HepG2 (cell line): ENCODE data around the gene GLRA1. TPM values are rescaled to one million over a fixed set of nuclear protein-coding genes. Genes with fewer than 3 reads are reported as not detected.

ENCODE experiments used
- ATAC-seq: fragments of 200-7000 bp; cut with Tn5 transposase; 3 replicates; pipeline ENCODE4 v1.9.1; 2020; ENCODE audit warnings: mild to moderate bottlenecking, moderate library complexity
- BruUV-seq: library from RNA; stranded (reverse); fragments of 400-500 nt; replicated peaks from 2 replicates; lab custom pipeline; 2021; lab: Mats Ljungman, UMichigan
- CTCF ChIA-PET: fragments of 300-600 bp; formaldehyde crosslinking; extraction: SDS; loops from one replicate; lab custom pipeline; 2021; ENCODE audit warnings: low total read pairs, inconsistent platforms, low intra/inter-chr PET ratio; lab: Yijun Ruan, JAX
- POLR2A ChIA-PET: fragments of 350-600 bp; sonication (Branson Sonifier 250); formaldehyde crosslinking; loops from one replicate; lab custom pipeline; 2020; ENCODE audit warnings: antibody characterized with exemption, inconsistent platforms; lab: Yijun Ruan, JAX
- DNase-seq: peaks from one replicate; pipeline ENCODE4 v3.0.0-alpha.2; 2015; ENCODE audit warnings: low spot score
- FAIRE-seq: peaks from 3 replicates; lab custom pipeline; 2011; peaks lifted over from hg19 to GRCh38; lab: Jason Lieb, UNC
- H2AFZ ChIP-seq: one replicate; pipeline ENCODE4 v1.6.1; 2011; ENCODE audit warnings: low read length, inconsistent platforms
- H3K27ac ChIP-seq: fragments of 300-600 bp; 3 replicates; pipeline ENCODE4 v1.8.0; 2011; ENCODE audit warnings: mixed run types, mild to moderate bottlenecking, mixed read lengths, low read length, inconsistent platforms; ENCODE audit not compliant: insufficient read depth; ENCODE audit errors: extremely low read length
- H3K27me3 ChIP-seq, 2 experiments: fragments of 200-600 bp in 1 of 2; 2 replicates in 1 of 2; 3 replicates in 1 of 2; pipeline versions ENCODE4 v1.6.0 to v1.8.0; 2011; ENCODE audit warnings: low read length in 2 of 2, mild to moderate bottlenecking in 2 of 2, moderate library complexity in 2 of 2, inconsistent platforms in 1 of 2; ENCODE audit not compliant: insufficient read depth in 2 of 2, control insufficient read depth in 1 of 2
- H3K36me3 ChIP-seq, 2 experiments: fragments of 200-600 bp in 1 of 2; replicated peaks in 1 of 2; 2 replicates in 1 of 2; 3 replicates in 1 of 2; pipeline versions ENCODE4 v1.5.1 to v1.8.0; 2011; ENCODE audit warnings: low read length in 2 of 2, inconsistent platforms in 1 of 2; ENCODE audit not compliant: insufficient read depth in 2 of 2, control insufficient read depth in 1 of 2
- H3K4me1 ChIP-seq: 2 replicates; pipeline ENCODE4 v1.5.1; 2012; ENCODE audit warnings: low read length, inconsistent platforms; ENCODE audit not compliant: insufficient read depth
- H3K4me2 ChIP-seq: 2 replicates; pipeline ENCODE4 v1.6.0; 2011; ENCODE audit warnings: low read depth, low read length, inconsistent platforms
- H3K4me3 ChIP-seq, 3 experiments: fragments of 200-600 bp in 1 of 3; sonication (generic), shearing (Covaris generic) in 1 of 3; replicated peaks in 1 of 3; 2 replicates each; pipeline ENCODE4 v1.5.1; 2011 to 2016; ENCODE audit warnings: low read length in 3 of 3, inconsistent platforms in 2 of 3, low read depth in 2 of 3, mild to moderate bottlenecking in 2 of 3, control low read depth in 1 of 3, mixed read lengths in 1 of 3; ENCODE audit not compliant: insufficient read depth in 1 of 3
- H3K79me2 ChIP-seq: one replicate; pipeline ENCODE4 v1.6.1; 2011; ENCODE audit warnings: low read length, inconsistent platforms; ENCODE audit not compliant: insufficient read depth
- H3K9ac ChIP-seq: 2 replicates; pipeline ENCODE4 v1.6.0; 2011; ENCODE audit warnings: mild to moderate bottlenecking, low read depth, low read length, inconsistent platforms; ENCODE audit not compliant: insufficient read depth
- H3K9me3 ChIP-seq: 2 replicates; pipeline ENCODE4 v1.5.1; 2012; ENCODE audit warnings: mild to moderate bottlenecking, low read length
- H4K20me1 ChIP-seq: 2 replicates; pipeline ENCODE4 v1.6.0; 2011; ENCODE audit warnings: inconsistent platforms, mild to moderate bottlenecking, low read length, moderate library complexity; ENCODE audit not compliant: insufficient read depth
- CEBPB ChIP-seq: IDR thresholded peaks from 2 replicates; pipeline ENCODE4 v1.6.1; 2011; ENCODE audit warnings: low read depth, low read length, improper control_type of control experiment, borderline replicate concordance
- GTF3A ChIP-seq: sonication (generic); formaldehyde crosslinking; conservative IDR thresholded peaks from 2 replicates; pipeline ENCODE4 v1.4.0; 2020; ENCODE audit warnings: mild to moderate bottlenecking, missing genetic modification reagents
- SPEN ChIP-seq: sonication (generic); formaldehyde crosslinking; IDR thresholded peaks from 2 replicates; pipeline ENCODE4 v1.5.1; 2020; ENCODE audit warnings: low read depth, mild to moderate bottlenecking, missing genetic modification reagents
- WGBS: methylation state at CpG from one replicate; pipeline ENCODE4 v1.1.6; 2017; ENCODE audit warnings: low lambda C conversion rate; 5-methylcytosine and 5-hydroxymethylcytosine counted together
- in situ Hi-C: cut with HindIII; loops from 2 replicates; pipeline ENCODE4 v1.10.0; 2017; ENCODE audit warnings: low pct_unique_long_range_greater_than_20kb; ENCODE audit not compliant: extremely low pct_ligation_motif_present
- intact Hi-C: fragments of 100-400 bp; cut with micrococcal nuclease; formaldehyde crosslinking; loops from one replicate; pipeline ENCODE4 v1.10.0; 2022; ENCODE audit not compliant: unreplicated experiment
- polyA plus RNA-seq, 8 experiments: library from polyadenylated mRNA; depleted of rRNA in 3 of 8; stranded (reverse) in 7 of 8; unstranded in 1 of 8; fragments of >200 nt; fragmentation: Illumina TruSeq in 4 of 8; extraction: Trizol in 4 of 8; gene quantifications; 2 replicates each; pipeline versions ENCODE4 v1.2.1 to v1.2.3, GENCODE V29; 2011 to 2016; ENCODE audit warnings: low read depth in 4 of 8, missing spikeins in 1 of 8, mixed read lengths in 1 of 8; ENCODE audit not compliant: insufficient read depth in 1 of 8
- total RNA-seq, 5 experiments: library from RNA; depleted of rRNA; stranded (reverse); fragments of >200 nt; fragmentation: Illumina TruSeq; extraction: Trizol; gene quantifications; 2 replicates each; pipeline ENCODE4 v1.2.3, GENCODE V29; 2016; ENCODE audit warnings: low read depth in 1 of 5
- TF ChIP-seq, protein P1 (sequence below): IDR thresholded peaks from 2 replicates; pipeline ENCODE4 v1.6.1; 2016; ENCODE audit warnings: low read depth

The GLRA1 gene
- total and polyA plus RNA-seq, 2 of the 13 experiments (the other 11 are each of a cell fraction or from before 2014, with no cell fraction given), result not detected

DNA sequence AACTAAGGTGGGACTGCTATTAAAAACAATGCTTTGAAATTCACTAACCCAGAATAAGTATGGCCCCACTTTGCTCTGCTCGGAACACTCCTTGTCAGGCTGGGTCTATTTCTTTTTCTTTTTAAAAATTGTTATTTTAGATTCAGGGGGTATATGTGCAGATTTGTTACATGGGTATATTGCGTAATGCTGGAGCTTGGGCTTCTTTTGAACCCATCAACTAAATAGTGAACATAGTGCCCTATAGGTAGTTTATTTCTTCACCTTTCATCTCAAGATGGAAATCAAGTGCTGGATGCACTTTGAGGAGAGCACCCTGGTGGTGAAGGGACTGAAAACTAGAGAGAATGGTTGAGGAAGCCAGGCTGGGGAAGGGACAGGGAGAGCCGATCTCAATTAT, 51.0 kb downstream of the GLRA1 start:
- WGBS, result 47% methylated on average over 3 of the region's 3 CpGs
- intact Hi-C loops, result no loop called here
- no peak overlapping the region for H3K27ac ChIP-seq
- FAIRE-seq, result no peak
- ChIA-PET POLR2A (interaction anchor here (0.7 kb wide), 1 partner anchor 489 kb away, joined by 3 read pairs; no protein-coding TSS in a partner anchor), CTCF (no interaction called here)
- H3K79me2 ChIP-seq, result no peaks in the 10 kb centered on the region
- no peak overlapping the region for H2AFZ ChIP-seq
- no peaks in the 10 kb centered on the region for H3K4me1 ChIP-seq
- H4K20me1 ChIP-seq, result no peaks in the 10 kb centered on the region
- no peaks in the 10 kb centered on the region for H3K9me3 ChIP-seq
- H3K4me3 ChIP-seq, result no peak overlapping the region
- H3K4me2 ChIP-seq, result no peak overlapping the region
- no peak overlapping the region for H3K9ac ChIP-seq
- no TSS peak for BruUV-seq
- ATAC-seq, result no peak
- no peaks in the 10 kb centered on the region for H3K36me3 ChIP-seq
- no peak for DNase-seq
- H3K27me3 ChIP-seq, result no peaks in the 10 kb centered on the region
- peak; percentile 77; the same call in 1 of the 2 replicates for TF ChIP-seq CEBPB
- TF ChIP-seq SPEN (CRISPR knock-in tag), result no peak
- TF ChIP-seq, protein P1, sequence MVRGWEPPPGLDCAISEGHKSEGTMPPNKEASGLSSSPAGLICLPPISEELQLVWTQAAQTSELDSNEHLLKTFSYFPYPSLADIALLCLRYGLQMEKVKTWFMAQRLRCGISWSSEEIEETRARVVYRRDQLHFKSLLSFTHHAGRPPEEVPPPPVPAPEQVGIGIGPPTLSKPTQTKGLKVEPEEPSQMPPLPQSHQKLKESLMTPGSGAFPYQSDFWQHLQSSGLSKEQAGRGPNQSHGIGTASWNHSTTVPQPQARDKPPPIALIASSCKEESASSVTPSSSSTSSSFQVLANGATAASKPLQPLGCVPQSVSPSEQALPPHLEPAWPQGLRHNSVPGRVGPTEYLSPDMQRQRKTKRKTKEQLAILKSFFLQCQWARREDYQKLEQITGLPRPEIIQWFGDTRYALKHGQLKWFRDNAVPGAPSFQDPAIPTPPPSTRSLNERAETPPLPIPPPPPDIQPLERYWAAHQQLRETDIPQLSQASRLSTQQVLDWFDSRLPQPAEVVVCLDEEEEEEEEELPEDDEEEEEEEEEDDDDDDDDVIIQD, result no peak
- TF ChIP-seq, all 625 proteins: peak for 1
- in situ Hi-C loops, result no loop called here

- DNase-seq (no peak), ATAC-seq (no peak), FAIRE-seq (no peak)
- Histone ChIP-seq H4K20me1 (no peaks in the 10 kb centered on the region), H3K4me3 (no peak overlapping the region), H3K4me1 (no peaks in the 10 kb centered on the region), H3K79me2 (no peaks in the 10 kb centered on the region), H3K36me3 (no peaks in the 10 kb centered on the region), H3K27ac (no peak overlapping the region), H3K27me3 (no peaks in the 10 kb centered on the region), H3K9ac (no peak overlapping the region), H3K9me3 (no peaks in the 10 kb centered on the region), H2AFZ (no peak overlapping the region), H3K4me2 (no peak overlapping the region)
- in situ Hi-C loops, result no loop called here
- ChIA-PET POLR2A (no interaction called here), CTCF (no interaction called here)
- BruUV-seq, result no TSS peak
- whole genome bisulfite sequencing, result 4% methylated on average over 3 of the region's 3 CpGs
- intact Hi-C loops, result no loop called here
- TF ChIP-seq GTF3A, result no peak
- peak; percentile 49 for TF ChIP-seq CEBPB
Measured at GRCh38 chr5:151872701-151873100, 52.0 kb downstream of the GLRA1 start.
